ENCODE measurements around the gene PTPRK.

Gene PTPRK

GRCh38 chr6:128305228-128305627, 215.2 kb downstream of the PTPRK start:
- TF ChIP-seq CTCF (IDR thresholded peaks at IDR 0.05; ENCODE audit: low read depth, low read length): no peak
- DNase-seq (ENCODE audit: extremely low read depth, low read depth): no peak

- no peak for TF ChIP-seq CTCF (IDR thresholded peaks at IDR 0.05; ENCODE audit: low read depth, low read length)
- DNase-seq (ENCODE audit: extremely low read depth, low read depth): no peak
Observed at GRCh38 chr6:128303870-128304269, 216.5 kb downstream of the PTPRK start.

GRCh38 chr6:128302942-128303341, 217.5 kb downstream of the PTPRK start:
- TF ChIP-seq CTCF (IDR thresholded peaks at IDR 0.05; ENCODE audit: low read depth, low read length): no peak

GRCh38 chr6:128295670-128296069, 224.7 kb downstream of the PTPRK start:
- TF ChIP-seq CTCF (IDR thresholded peaks at IDR 0.05; ENCODE audit: low read depth, low read length): no peak
- DNase-seq (ENCODE audit: extremely low read depth, low read depth): no peak

More at GRCh38 chr6:128302942-128303341, 217.5 kb downstream of the PTPRK start:
- DNase-seq (ENCODE audit: extremely low read depth, low read depth): no peak

- no peak for DNase-seq (ENCODE audit: extremely low read depth, low read depth)
- TF ChIP-seq CTCF (IDR thresholded peaks at IDR 0.05; ENCODE audit: low read depth, low read length): no peak
Observed at GRCh38 chr6:128290221-128290620, 230.2 kb downstream of the PTPRK start.

GRCh38 chr6:128284128-128284527, 236.3 kb downstream of the PTPRK start:
- no peak for TF ChIP-seq CTCF (IDR thresholded peaks at IDR 0.05; ENCODE audit: low read depth, low read length)
- DNase-seq (ENCODE audit: extremely low read depth, low read depth): no peak

GRCh38 chr6:128282961-128283360, 237.4 kb downstream of the PTPRK start:
- no peak for DNase-seq (ENCODE audit: extremely low read depth, low read depth)

More at GRCh38 chr6:128282961-128283360, 237.4 kb downstream of the PTPRK start:
- no peak for TF ChIP-seq CTCF (IDR thresholded peaks at IDR 0.05; ENCODE audit: low read depth, low read length)

Measured in AG09319 (cell line).